GM19452 (cell line): ENCODE results near the gene ROBO1.
"Not testable (repeated sequence)": the region's sequence is repeated elsewhere in the genome, so short reads cannot be mapped to it uniquely, and the experiment has no call there.

ENCODE experiments used
- ATAC-seq: cut with Tn5 transposase; IDR thresholded peaks from one replicate; pipeline ENCODE4 v1.9.1; 2021; ENCODE audit not compliant: unreplicated experiment

Gene ROBO1

DNA sequence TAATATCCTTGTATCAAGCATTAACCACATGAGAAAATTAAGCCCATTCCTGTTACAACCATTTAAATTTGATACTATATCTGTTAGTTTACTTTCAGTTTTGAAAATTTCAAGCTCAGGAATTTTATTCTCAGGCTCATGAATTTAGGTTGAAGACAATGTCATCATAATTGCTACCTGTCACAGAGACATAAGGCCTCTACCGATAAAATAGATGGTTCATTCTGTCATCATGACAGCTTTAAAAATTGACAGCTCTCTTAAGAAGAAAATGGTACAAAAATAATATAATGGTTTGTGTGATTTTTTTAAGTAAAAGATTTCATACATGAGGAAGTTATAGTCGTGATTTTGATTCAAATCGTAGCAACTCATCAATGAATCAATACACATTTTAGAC is 1003.2 kb downstream of the ROBO1 start:
- no peak for ATAC-seq

DNA sequence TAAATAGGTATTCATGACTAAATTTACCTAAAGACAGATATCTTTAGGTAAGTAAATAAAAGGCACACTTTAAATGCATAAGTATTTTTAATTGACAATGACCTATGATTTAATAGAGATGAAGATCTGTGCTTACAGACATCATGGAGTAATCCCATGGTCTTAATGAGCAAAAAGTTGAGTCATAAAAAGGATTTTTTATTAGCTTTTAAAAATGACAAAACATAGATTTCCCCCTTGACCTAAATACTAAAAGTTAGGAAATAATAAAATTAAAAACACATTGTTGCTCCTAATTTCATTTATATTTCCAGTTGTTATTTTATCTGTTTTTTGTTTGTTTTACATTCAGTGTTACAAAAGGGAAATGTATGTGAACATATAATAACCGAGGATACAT is 1005.7 kb downstream of the ROBO1 start:
- ATAC-seq, result no peak

DNA sequence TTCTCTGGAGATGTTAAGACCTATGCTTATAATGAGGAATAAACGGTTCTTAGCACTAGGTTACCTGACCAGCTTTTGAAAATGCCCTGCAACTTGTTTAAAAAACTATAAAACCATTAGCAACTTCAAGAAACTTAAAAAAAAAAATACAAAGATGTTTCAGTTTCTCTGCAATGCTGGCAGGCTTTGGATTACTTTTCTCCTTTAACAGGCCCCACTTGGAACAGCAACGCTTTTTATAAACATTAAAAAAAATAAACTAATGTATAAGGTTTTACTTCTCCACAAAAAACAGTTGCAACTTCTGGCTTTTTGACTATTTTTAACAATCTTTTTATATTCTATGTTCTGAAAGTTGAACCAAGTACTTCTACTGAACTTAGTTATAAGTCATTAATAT is 1006.7 kb downstream of the ROBO1 start:
- ATAC-seq, result no peak

DNA sequence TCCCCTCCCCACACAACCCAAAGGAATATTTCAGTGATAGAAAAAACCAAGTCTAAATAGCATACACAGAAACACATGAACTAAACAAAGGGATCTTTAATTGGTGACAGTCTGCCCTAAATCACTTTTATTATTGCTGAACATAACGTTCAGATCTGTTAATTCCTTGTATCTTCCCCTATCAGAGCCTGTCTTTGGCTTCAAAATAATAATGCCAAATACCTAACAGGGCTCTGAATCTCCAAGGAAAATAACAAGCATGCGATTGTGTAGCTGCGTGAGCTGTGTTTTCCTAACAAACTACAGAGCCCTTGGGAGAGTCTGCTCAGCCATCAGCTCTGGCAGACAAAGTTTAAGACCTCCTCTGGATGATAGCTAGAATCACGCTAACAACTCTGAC is 1010.1 kb downstream of the ROBO1 start:
- ATAC-seq, result no peak

DNA sequence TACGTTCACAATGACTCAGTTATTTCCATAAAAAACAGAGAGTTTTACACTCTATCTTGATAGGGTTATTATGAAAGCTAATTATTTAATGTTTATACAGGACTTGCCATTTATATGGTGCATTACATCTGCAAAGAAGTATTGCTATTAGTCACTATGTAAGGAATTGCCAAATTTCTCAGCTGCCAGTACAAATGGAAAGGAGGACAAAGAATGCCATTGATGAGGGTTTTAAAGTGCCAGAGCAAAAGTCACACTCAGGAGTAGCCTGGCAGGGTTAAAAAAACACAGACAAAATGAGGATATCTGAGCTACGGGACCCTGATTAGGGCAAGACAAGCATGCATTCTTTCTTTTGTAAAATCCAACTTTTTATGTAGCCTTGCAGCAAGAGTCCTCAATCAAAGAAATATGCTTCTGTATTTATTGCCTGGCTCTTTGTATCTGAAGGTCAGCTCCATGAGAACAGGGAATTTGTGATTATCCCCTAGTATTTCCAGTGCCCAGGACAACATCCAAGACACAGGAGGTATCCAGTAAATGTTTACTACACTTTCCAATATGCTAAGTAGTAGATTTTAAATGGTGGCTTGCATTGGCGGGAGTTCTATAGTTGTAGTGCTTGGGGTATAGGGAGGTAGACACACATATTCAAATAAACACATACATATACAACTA is 1013.6 kb downstream of the ROBO1 start:
- ATAC-seq, result no peak

DNA sequence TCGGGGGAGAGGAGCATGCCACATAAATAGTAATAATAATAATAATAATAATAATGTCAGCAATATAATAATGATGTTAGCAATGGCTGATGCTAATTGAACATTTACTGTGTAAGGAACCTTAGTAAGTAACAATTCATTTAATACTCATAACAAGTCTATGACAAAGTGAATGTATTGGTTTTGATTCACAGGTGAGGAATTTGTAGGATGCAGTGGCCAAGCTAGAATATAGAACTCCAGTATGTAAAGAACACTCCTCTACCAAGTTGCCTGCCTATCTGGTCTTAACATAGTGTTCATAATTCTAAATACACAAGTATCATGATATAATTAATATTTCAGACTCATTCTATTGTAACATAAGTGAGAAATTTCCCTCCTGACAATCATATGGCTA is 1016.5 kb downstream of the ROBO1 start:
- ATAC-seq, result no peak

DNA sequence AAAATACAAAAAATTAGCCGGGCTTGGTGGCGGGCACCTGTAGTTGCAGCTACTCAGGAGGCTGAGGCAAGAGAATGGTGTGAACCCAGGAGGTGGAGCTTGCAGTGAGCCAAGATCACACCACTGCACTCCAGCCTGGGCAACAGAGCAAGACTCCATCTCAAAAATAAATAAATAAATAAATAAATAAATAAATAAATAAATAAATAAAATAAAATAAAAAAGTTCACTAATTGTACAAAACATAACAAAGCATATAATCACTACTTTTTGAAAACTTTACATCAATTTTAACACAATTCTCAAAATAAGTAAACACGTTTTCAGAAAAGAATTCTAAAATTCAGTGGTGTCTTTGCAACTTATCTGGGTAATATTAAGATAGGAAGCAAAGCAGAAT is 1017.5 kb downstream of the ROBO1 start:
- not testable (repeated sequence) for ATAC-seq

DNA sequence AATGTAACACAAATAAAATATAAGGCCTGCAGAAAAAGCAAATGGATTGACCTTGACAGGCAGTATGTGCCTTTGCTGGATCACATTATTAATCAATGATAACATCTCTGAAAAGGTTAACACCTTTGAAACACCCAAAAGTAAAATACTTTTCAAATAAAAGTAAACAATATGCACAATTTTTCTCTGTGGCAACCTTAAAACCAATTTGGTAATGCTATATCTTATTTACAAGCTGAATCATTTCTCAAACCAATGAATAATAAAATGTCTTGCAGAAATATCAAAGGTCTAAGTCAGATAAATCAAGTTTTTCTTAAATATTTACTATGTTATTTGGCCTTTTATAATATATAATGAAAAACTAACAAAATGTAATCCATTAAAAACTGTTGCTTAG is 1018.7 kb downstream of the ROBO1 start:
- ATAC-seq, result no peak

DNA sequence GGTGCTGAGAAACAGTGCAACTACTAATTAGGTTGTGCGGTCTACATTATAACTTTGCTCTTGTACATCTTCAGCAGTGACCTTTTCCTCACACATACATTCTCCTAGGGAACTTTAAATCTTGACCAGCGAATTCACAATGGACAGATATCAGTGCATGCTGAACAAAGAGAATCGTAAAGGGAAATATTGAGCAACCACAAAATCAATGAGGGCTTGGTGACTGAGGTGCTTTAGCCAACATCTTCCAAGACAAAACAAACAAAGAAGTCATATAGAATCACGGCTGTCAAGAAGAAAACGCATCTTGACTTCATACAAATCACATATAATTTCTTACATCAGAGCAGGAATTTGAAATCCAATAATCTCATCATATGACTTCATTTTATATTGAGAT is 1022.0 kb downstream of the ROBO1 start:
- no peak for ATAC-seq

DNA sequence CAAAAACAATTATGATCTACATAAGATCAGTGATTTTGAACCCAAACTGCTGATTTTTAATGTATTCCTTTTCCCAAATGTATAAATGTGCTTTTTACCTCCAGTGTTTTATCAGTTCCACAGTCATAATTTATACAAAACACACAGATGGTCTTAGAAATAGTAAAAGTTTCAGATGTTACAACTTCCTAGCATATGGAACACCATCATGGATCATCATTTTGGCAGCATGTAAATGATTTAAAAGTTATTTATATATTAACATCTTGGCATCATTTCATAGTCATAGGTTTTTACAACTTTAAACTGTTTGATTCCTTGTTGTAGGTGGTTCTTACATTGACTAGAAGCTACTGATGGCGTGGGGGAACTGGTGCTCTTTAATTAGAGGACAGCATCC is 1025.3 kb downstream of the ROBO1 start:
- no peak for ATAC-seq

DNA sequence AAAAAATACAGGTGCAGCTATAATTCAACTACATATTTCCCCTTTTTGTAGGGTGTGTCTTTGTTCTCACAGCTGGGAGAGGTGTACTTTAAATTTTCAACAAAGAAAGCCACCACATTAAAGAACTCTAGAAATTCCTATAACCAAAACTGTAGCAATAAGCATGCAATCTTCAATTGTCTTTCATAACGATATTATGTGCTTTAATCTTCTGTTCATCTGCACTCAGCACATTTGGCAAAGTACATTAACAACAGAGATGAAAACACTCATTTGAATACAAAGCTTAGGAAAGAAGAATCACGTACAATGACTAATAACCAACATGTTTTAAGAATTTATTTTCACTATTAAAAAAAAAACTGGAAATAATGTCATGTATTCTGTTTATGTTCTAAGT is 1025.8 kb downstream of the ROBO1 start:
- ATAC-seq, result no peak

DNA sequence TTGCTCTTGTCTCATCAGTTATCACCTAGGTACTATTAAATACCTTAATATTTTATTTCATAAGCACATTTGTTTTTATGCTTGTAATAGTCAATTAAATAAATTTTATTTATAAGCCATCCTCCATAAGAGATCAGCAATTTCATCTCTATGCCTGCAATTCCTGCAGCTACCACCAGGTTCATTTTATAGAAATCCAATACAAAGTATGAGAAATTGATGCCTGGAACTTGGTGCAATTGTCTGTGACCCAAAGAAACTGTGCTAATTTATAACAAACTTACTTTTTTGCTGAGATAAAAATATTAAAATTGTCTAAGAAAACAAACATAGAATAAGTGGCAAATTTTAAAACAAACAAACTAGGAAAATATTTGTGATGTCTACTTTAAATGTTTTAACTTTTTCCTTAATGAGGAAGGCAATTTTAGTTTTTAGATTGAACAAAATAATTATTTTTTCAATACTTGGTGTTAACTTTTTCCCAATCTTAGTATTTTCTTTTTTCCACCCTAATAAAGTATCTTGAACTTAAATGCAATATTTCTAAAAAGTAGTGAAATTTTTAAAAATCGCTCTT is 1026.6 kb downstream of the ROBO1 start:
- ATAC-seq, result no peak

DNA sequence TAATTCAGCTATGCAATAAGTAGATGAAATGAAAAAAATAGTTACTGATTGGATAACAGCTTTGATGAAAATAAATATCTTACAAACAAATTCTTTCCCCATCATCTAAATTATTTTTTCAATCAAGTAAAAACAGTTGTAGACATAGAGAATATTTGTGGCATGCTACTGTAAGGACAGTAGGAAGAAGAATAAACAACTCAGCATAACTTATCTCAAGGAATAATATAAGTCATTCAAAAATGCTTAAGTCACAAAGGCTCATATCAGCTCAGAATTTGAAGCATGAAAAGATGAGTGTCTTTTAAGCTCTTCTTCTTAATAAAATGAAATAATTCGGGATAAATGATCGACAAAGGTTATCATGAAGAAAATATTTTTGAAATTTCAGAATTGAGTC is 1029.0 kb downstream of the ROBO1 start:
- ATAC-seq, result no peak

DNA sequence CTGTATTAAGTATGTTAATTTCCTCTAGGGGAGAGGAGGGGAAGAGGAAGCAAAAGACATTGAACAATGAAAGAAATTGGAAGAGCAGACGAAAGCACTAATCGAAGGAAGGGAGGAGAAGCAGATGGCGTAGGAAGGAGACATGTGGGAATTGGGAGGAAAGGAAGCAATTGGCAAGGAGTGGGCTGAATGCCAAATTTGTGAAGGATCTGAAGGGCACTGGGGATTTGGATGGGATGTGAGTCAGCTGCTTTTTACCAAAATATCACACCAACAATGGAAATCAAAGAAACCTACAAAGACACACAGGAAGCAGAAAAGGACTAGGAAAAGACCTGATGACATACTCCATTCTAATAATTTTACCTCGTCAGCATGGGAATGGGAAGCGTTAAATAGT is 1029.8 kb downstream of the ROBO1 start:
- ATAC-seq, result no peak

DNA sequence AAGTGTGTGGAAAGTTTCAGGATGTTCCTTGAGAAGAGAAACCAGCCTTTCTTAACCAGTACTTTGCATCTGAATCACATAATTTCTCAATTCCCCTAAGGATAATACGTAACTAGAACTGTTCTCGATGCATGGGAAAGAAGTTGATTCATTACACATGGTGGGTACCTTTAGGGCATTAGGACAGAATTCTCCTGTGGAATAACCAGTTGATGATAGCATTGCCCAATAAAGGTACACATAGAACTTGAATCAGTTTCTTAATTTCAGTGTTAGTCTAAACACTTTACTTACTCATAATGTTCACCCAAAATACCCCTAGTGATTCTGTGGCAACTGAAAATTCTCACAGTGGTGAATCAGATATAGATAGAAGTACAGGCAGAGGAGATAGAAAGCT is 1030.9 kb downstream of the ROBO1 start:
- no peak for ATAC-seq

DNA sequence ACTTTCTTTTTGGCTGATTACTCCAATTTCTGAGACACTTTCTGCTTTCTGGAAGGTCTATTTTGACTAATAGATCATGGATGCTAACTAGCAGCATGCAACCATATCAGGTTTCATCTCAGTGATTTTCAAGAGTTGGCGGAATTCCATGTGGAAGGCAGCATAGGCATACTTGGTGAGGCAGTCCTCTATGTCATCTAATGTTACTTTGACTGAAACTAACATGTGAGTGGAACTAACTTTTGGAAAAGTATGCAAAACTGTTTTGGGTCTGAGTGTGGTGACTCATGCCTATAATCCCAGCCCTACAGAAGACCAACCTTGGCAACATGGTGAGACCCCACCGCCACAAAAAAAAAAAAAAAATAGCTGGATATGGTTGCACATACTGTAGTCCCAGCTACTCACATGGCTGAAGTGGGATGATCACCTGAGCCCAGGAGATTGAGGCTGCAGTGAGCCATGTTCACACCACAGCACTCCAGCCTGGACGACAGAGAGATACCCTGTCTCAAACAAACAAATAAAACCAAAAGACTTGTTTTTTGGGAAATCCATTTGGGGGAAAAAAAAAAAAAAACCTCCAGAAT is 1033.7 kb downstream of the ROBO1 start:
- ATAC-seq, result no peak

DNA sequence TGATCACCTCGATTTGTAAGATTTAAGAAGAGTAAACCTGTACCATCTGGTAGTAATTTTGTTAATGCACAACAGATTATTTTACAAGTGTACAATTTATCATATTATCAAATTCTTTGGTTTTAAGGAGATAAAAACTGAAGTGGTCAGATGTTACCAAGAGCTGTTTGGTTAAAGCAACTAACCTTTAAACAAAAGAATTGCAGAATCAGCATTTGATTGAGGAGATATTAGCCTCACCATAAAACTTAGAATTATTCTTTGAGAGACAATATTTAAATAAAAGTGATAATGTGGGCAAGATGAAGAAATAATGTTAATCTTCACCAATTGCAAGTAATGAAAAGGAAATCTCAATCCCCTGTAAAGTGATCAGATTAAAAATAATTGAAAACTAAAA is 1034.9 kb downstream of the ROBO1 start:
- ATAC-seq, result no peak

DNA sequence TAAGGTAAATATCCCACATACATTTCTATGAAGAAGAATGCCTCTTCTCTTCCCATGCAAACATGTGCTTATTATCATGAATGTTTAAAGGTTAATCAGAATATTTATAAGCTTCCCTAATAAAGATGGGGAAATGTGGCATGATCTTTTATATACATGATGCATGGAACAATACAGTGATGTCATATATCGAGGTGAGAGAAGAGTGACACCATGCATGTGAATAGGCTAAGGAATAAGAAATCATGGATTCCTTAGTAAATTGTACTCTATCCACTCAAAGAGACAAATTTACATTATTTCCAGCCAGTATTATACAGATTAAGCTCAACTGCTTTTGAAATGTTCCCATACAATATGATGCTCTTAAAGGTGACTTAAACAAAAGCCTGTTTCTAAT is 1035.3 kb downstream of the ROBO1 start:
- ATAC-seq, result no peak

DNA sequence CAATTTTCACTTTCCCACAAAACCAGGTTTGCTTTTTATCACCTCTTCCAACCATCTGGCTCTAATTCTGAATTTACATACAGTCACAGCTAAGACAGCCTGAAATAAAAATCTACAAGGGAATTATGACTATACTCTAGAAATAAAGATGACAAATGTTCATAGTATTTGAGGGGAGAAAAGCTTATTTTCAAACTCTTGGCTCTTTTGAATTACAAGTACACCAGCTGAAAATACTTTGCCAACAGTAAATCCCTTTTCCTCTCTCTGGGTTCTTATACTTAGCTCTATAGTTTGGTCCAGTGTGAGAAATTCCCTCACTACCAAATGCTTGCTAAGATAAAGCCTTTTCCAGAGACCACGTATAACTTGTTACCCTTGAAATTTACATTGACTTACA is 1037.9 kb downstream of the ROBO1 start:
- ATAC-seq, result no peak

DNA sequence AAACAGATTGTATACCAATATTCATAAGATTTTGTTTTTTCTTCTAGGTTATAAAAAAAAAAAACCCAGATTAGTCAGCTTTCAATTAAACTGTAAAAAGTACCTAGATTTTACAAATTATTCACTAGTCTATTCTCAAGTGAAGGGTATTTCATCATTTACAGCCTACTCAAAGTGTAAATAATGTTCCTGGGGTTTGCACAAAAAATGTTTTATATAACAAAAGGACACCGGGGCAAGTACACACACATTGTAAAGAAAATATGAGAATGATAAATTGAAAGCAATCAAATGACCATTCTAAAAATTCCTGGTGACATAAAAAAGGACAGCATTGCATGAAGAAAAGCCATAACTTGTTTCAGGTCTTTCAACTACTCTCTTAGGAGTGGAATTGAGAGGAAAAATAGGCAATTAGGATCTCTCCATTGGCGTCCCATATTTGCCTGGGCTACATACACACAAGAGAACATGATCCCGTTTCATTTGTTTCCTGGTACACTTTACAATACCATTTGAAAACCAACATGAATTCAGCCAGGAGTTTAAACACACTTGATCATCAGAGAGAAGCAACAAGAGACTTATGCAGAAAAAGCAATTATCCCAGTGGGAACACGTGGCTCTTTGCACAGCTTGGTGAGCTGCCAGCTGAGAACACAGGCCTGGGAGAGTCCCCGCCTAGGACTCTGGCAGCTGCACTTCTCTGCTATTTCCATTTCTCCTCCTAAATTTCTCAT is 1039.2 kb downstream of the ROBO1 start:
- ATAC-seq, result no peak

DNA sequence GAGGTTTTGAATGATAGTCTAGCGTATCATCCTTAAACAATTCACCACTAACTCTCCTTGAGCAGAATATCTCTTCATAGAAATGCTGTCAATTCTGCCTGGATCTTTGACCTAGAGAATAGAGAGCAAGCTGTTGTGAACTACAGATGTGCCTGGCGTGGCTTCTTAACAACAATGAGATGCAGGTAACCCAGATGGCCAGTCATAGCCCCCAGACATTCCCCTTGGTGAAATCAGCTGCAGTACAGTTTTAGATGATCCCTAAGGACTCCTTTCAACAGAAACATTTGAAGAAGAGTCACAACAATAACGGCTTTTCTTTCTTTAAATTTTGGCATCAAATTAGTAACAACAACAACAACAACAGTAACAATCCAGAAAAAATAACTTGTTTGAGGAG is 1041.3 kb downstream of the ROBO1 start:
- no peak for ATAC-seq

DNA sequence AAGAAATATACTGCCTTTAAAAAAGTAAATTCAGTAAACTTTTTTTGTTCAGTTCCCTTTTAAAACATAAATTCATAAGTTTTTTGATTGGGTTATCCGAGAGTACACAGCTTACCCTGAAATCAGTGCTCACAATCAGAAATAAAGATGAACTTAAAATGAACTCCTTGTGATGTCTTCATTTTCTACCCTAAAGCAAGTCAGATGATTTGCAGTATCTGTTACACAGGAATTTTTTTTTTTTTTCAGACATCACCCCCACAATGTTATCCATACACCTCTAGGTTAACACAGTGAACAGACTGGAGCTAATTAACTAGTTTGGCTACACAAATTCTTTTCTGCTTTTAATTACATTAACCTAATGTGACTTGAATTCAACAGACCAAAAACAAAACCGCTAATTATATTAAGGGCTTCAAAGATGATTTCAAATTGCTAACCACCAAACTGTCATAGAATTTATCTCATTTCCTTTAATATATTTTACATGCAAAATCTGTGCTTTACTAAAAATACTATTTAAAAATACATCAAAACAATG is 1042.0 kb downstream of the ROBO1 start:
- ATAC-seq, result no peak
